HG02610 (cell line): Measurements from ENCODE around the gene PSMA2.

Experiments used
- ATAC-seq: cut with Tn5 transposase; IDR thresholded peaks from one replicate; pipeline ENCODE4 v1.9.1; 2021; ENCODE audit warnings: mild to moderate bottlenecking, moderate library complexity; ENCODE audit not compliant: unreplicated experiment

Gene PSMA2

GRCh38 chr7:42940985-42941847 is 9.2 kb upstream of the PSMA2 start:
- ATAC-seq, result no peak

GRCh38 chr7:42939457-42940240 is 7.7 kb upstream of the PSMA2 start:
- ATAC-seq, result no peak

- no peak for ATAC-seq
These were observed 3.9 kb upstream of the PSMA2 start for GRCh38 chr7:42935861-42936260.

GRCh38 chr7:42934291-42934690 is 2.3 kb upstream of the PSMA2 start:
- ATAC-seq, result no peak

GRCh38 chr7:42932811-42933591 is 1.0 kb upstream of the PSMA2 start:
- no peak for ATAC-seq

GRCh38 chr7:42931447-42931833 is 534 bp downstream of the PSMA2 start:
- ATAC-seq, result no peak

- ATAC-seq, result no peak
These were observed 1.1 kb downstream of the PSMA2 start for GRCh38 chr7:42930889-42931288.

- ATAC-seq, result no peak
These were observed 2.5 kb downstream of the PSMA2 start for GRCh38 chr7:42929449-42929848.

- no peak for ATAC-seq
These were observed 3.2 kb downstream of the PSMA2 start for GRCh38 chr7:42928754-42929153.

GRCh38 chr7:42926204-42926603 is 5.8 kb downstream of the PSMA2 start:
- no peak for ATAC-seq

GRCh38 chr7:42925630-42926029 is 6.3 kb downstream of the PSMA2 start:
- no peak for ATAC-seq

- ATAC-seq, result peak; percentile 48
These were observed 7.6 kb downstream of the PSMA2 start for GRCh38 chr7:42924223-42924838.

GRCh38 chr7:42922017-42922753 is 9.8 kb downstream of the PSMA2 start:
- no peak for ATAC-seq

GRCh38 chr7:42915356-42915755 is 16.6 kb downstream of the PSMA2 start:
- ATAC-seq, result no peak

- no peak for ATAC-seq
These were observed 17.4 kb downstream of the PSMA2 start for GRCh38 chr7:42914421-42915045.

GRCh38 chr7:42914009-42914408 is 18.0 kb downstream of the PSMA2 start:
- ATAC-seq, result no peak

- no peak for ATAC-seq
These were observed 18.4 kb downstream of the PSMA2 start for GRCh38 chr7:42913591-42913990.

GRCh38 chr7:42911454-42912447 is 20.2 kb downstream of the PSMA2 start, which contains the start of gene C7orf25:
C7orf25 (minus strand) TSS chr7:42912070; CDS start chr7:42910900, 1,170 bp downstream.
- ATAC-seq, result peak; percentile 92
